NCI-H146 (cell line): ENCODE measurements around the gene CDKN2AIPNL.
"Not testable (repeated sequence)": the region's sequence is repeated elsewhere in the genome, so short reads cannot be mapped to it uniquely, and the experiment has no call there.

Experiments
- DNase-seq: peaks from one replicate; lab custom pipeline; 2025; lab: John Stamatoyannopoulos, UW

Gene CDKN2AIPNL

GRCh38 chr5:134397196-134397595, 14.5 kb downstream of the CDKN2AIPNL start:
- no peak for DNase-seq

GRCh38 chr5:134396274-134396673, 15.4 kb downstream of the CDKN2AIPNL start:
- DNase-seq, result no peak

GRCh38 chr5:134394932-134395331, 16.7 kb downstream of the CDKN2AIPNL start:
- DNase-seq, result no peak

GRCh38 chr5:134392301-134392700, 19.4 kb downstream of the CDKN2AIPNL start:
- no peak for DNase-seq

- DNase-seq, result no peak
Measured at GRCh38 chr5:134387443-134387842, 24.2 kb downstream of the CDKN2AIPNL start.

GRCh38 chr5:134383980-134384697, 27.5 kb downstream of the CDKN2AIPNL start:
- DNase-seq, result no peak

GRCh38 chr5:134382204-134382603, 29.5 kb downstream of the CDKN2AIPNL start:
- not testable (repeated sequence) for DNase-seq

- no peak for DNase-seq
Measured at GRCh38 chr5:134380346-134380745, 31.3 kb downstream of the CDKN2AIPNL start.

GRCh38 chr5:134374232-134374631, 37.4 kb downstream of the CDKN2AIPNL start:
- no peak for DNase-seq

GRCh38 chr5:134373633-134374032, 38.0 kb downstream of the CDKN2AIPNL start:
- DNase-seq, result not testable (repeated sequence)

GRCh38 chr5:134371834-134372340, 39.8 kb downstream of the CDKN2AIPNL start:
- peak; percentile 60 for DNase-seq

- DNase-seq, result peak; percentile 97
Measured at GRCh38 chr5:134370871-134371833, 40.5 kb downstream of the CDKN2AIPNL start, which contains the start of gene UBE2B. Gene UBE2B (plus strand): TSS chr5:134371569. CDS start chr5:134371596, 27 bp downstream.

GRCh38 chr5:134370311-134370870, 41.3 kb downstream of the CDKN2AIPNL start:
- DNase-seq, result no peak

GRCh38 chr5:134365604-134366003, 46.1 kb downstream of the CDKN2AIPNL start:
- no peak for DNase-seq

GRCh38 chr5:134355681-134356080, 56.0 kb downstream of the CDKN2AIPNL start:
- no peak for DNase-seq
